ENCODE measurements around the gene UNG.

UNG gene

DNA sequence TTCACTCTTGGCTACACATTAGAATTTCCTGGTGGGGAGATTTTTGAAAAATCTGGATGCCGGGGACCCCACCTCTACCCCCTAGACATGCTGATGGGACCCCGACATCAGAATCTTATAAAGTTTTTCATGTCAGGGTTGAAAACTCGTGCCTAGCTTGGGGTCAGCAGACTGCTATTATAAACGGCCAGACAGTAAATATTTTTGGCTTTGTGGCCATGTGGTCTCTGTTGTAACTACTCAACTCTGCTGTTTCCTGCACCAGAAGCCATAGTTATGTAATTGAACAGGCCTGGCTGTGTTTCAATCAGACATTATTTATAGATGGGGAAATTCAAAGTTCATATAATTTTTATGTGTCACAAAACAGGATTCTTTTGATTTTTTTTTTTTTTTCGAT is 60.6 kb downstream of the UNG start:
- in situ Hi-C loops (cut with MboI; ENCODE audit: low pct_unique_long_range_greater_than_20kb, low sequenced_read_pairs, unreplicated experiment) = no loop called here
- DNase-seq (ENCODE audit: low spot score) = no peak
- TF ChIP-seq, protein P1, sequence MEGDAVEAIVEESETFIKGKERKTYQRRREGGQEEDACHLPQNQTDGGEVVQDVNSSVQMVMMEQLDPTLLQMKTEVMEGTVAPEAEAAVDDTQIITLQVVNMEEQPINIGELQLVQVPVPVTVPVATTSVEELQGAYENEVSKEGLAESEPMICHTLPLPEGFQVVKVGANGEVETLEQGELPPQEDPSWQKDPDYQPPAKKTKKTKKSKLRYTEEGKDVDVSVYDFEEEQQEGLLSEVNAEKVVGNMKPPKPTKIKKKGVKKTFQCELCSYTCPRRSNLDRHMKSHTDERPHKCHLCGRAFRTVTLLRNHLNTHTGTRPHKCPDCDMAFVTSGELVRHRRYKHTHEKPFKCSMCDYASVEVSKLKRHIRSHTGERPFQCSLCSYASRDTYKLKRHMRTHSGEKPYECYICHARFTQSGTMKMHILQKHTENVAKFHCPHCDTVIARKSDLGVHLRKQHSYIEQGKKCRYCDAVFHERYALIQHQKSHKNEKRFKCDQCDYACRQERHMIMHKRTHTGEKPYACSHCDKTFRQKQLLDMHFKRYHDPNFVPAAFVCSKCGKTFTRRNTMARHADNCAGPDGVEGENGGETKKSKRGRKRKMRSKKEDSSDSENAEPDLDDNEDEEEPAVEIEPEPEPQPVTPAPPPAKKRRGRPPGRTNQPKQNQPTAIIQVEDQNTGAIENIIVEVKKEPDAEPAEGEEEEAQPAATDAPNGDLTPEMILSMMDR (IDR thresholded peaks at IDR 0.05; ENCODE audit: extremely low read depth, insufficient read depth, missing control alignments) = no peak

- TF ChIP-seq, protein P1 (IDR thresholded peaks at IDR 0.05; ENCODE audit: extremely low read depth, insufficient read depth, missing control alignments) = no peak
- DNase-seq (ENCODE audit: low spot score) = no peak
- in situ Hi-C loops (cut with MboI; ENCODE audit: low pct_unique_long_range_greater_than_20kb, low sequenced_read_pairs, unreplicated experiment) = no loop called here
These were observed 63.0 kb downstream of the UNG start for GRCh38 chr12:109160433-109160832.
